K562 (cell line): Measurements from ENCODE around the gene PLPP7. TPM values are rescaled to one million over a fixed set of nuclear protein-coding genes. Genes with fewer than 3 reads are reported as not detected.
A peak's percentile ranks its signal among the peaks of the same experiment; 100 is the strongest.

Experiments
- ATAC-seq: fragments of 200-7000 bp; cut with Tn5 transposase; 3 replicates; pipeline ENCODE4 v1.9.1; 2020; ENCODE audit warnings: moderate library complexity
- BruUV-seq: library from RNA; stranded (reverse); fragments of 400-500 nt; replicated peaks from 2 replicates; lab custom pipeline; 2021; lab: Mats Ljungman, UMichigan
- CTCF ChIA-PET: fragments of 300-600 bp; formaldehyde crosslinking; extraction: SDS; loops from one replicate; lab custom pipeline; 2021; ENCODE audit warnings: low intra/inter-chr PET ratio; lab: Yijun Ruan, JAX
- POLR2A ChIA-PET: fragments of 300-600, 350-650 bp; sonication (Branson Sonifier 250); formaldehyde crosslinking; extraction: SDS; loops from one replicate; lab custom pipeline; 2021; ENCODE audit warnings: antibody characterized with exemption, inconsistent platforms; lab: Yijun Ruan, JAX
- DNase-seq, 4 experiments: peaks; one replicate each; pipeline versions ENCODE4 v3.0.0 to v3.0.0-alpha.2; 2011 to 2018; ENCODE audit warnings: low spot score in 3 of 4, mixed read lengths in 3 of 4; ENCODE audit errors: extremely low read depth in 1 of 4
- FAIRE-seq: peaks from 2 replicates; lab custom pipeline; 2011; peaks lifted over from hg19 to GRCh38; lab: Jason Lieb, UNC
- H2AFZ ChIP-seq: 2 replicates; pipeline ENCODE4 v1.6.0; 2011; ENCODE audit warnings: low read depth, low read length, control low read depth, inconsistent platforms
- H3K27ac ChIP-seq: fragments of 200-600 bp; 3 replicates; pipeline ENCODE4 v1.8.0; 2011; ENCODE audit warnings: low read depth, mild to moderate bottlenecking, control low read depth, inconsistent platforms, low read length, moderate library complexity, mixed read lengths; ENCODE audit errors: extremely low read depth
- H3K27me3 ChIP-seq, 2 experiments: fragments of 300-600 bp in 1 of 2; 2 replicates in 1 of 2; 3 replicates in 1 of 2; pipeline versions ENCODE4 v1.6.0 to v1.8.0; 2011; ENCODE audit warnings: inconsistent platforms in 2 of 2, low read length in 2 of 2, mild to moderate bottlenecking in 1 of 2, mixed read lengths in 1 of 2, moderate library complexity in 1 of 2; ENCODE audit not compliant: control insufficient read depth in 2 of 2, insufficient read depth in 2 of 2
- H3K36me3 ChIP-seq: fragments of 300-600 bp; 3 replicates; pipeline ENCODE4 v1.8.0; 2011; ENCODE audit warnings: mild to moderate bottlenecking, low read length, inconsistent platforms; ENCODE audit not compliant: control insufficient read depth, insufficient read depth
- H3K4me1 ChIP-seq, 2 experiments: fragments of 200-600 bp in 1 of 2; replicated peaks in 1 of 2; 2 replicates in 1 of 2; 3 replicates in 1 of 2; pipeline versions ENCODE4 v1.5.1 to v1.8.0; 2011; ENCODE audit warnings: inconsistent platforms in 2 of 2, low read length in 2 of 2, mild to moderate bottlenecking in 1 of 2, mixed read lengths in 1 of 2, moderate library complexity in 1 of 2; ENCODE audit not compliant: control insufficient read depth in 2 of 2, insufficient read depth in 2 of 2
- H3K4me2 ChIP-seq: 2 replicates; pipeline ENCODE4 v1.6.1; 2011; ENCODE audit warnings: low read length, control low read depth, inconsistent platforms, mixed read lengths; ENCODE audit not compliant: insufficient read depth
- H3K4me3 ChIP-seq: fragments of 200-600 bp; sonication (generic), shearing (Covaris generic); 2 replicates; pipeline ENCODE4 v1.5.1; 2016; ENCODE audit warnings: control low read depth, inconsistent platforms
- H3K79me2 ChIP-seq: fragments of 200-600 bp; 3 replicates; pipeline ENCODE4 v1.8.0; 2011; ENCODE audit warnings: low read length, inconsistent platforms; ENCODE audit not compliant: control insufficient read depth, insufficient read depth
- H3K9ac ChIP-seq, 2 experiments: 2 replicates each; pipeline versions ENCODE4 v1.6.0 to v1.6.1; 2011; ENCODE audit warnings: low read depth in 2 of 2, low read length in 2 of 2, control low read depth in 1 of 2, inconsistent platforms in 1 of 2, mild to moderate bottlenecking in 1 of 2, mixed read lengths in 1 of 2; ENCODE audit not compliant: insufficient read depth in 1 of 2
- H3K9me1 ChIP-seq: one replicate; pipeline ENCODE4 v1.6.0; 2011; ENCODE audit warnings: inconsistent platforms, mild to moderate bottlenecking, low read length, moderate library complexity; ENCODE audit not compliant: control insufficient read depth, insufficient read depth
- H3K9me3 ChIP-seq: replicated peaks from 2 replicates; pipeline ENCODE4 v1.5.1; 2011; ENCODE audit warnings: low read depth, low read length, inconsistent platforms; ENCODE audit not compliant: control insufficient read depth, insufficient read depth
- H4K20me1 ChIP-seq: replicated peaks from 2 replicates; pipeline ENCODE4 v1.6.1; 2011; ENCODE audit warnings: low read length, inconsistent platforms, mixed read lengths; ENCODE audit not compliant: control insufficient read depth, insufficient read depth
- NFRKB ChIP-seq: fragments of 450-650 bp; IDR thresholded peaks from 2 replicates; pipeline ENCODE4 v1.6.1; 2016; ENCODE audit warnings: low read depth
- SMC3 ChIP-seq: conservative IDR thresholded peaks from 2 replicates; pipeline ENCODE4 v1.6.1; 2011; ENCODE audit warnings: low read depth, low read length, improper control_type of control experiment; ENCODE audit not compliant: insufficient read depth
- ZBTB8A ChIP-seq: fragments of 450-650 bp; IDR thresholded peaks from 2 replicates; pipeline ENCODE4 v1.6.1; 2018; ENCODE audit warnings: mild to moderate bottlenecking, moderate library complexity; ENCODE audit not compliant: partially characterized antibody
- ZNF3 ChIP-seq: fragments of 250-450 bp; sonication (Bioruptor Pico); IDR thresholded peaks from 2 replicates; pipeline ENCODE4 v1.5.0; 2021; ENCODE audit warnings: mild to moderate bottlenecking, moderate library complexity
- ZNF384 ChIP-seq: IDR thresholded peaks from 2 replicates; pipeline ENCODE4 v1.6.1; 2012; ENCODE audit warnings: low read depth, low read length, improper control_type of control experiment
- WGBS: fragments of 100-300 bp; shearing (Covaris generic); methylation state at CpG from one replicate; pipeline ENCODE4 v1.1.6; 2016; ENCODE audit warnings: low coverage, mixed read lengths; ENCODE audit not compliant: insufficient coverage; ENCODE audit errors: missing lambda C conversion rate; 5-methylcytosine and 5-hydroxymethylcytosine counted together
- in situ Hi-C: fragments of 300-500 bp; cut with MboI; formaldehyde crosslinking; loops from 4 replicates; pipeline ENCODE4 v1.15.0; 2018; ENCODE audit warnings: inconsistent platforms, mixed read lengths
- intact Hi-C: fragments of 100-400 bp; cut with micrococcal nuclease; formaldehyde crosslinking; loops from 2 replicates; pipeline ENCODE4 v1.14.2; 2022
- polyA plus RNA-seq, 8 experiments: library from polyadenylated mRNA; depleted of rRNA in 4 of 8; stranded (reverse) in 5 of 8; unstranded in 3 of 8; fragments of >200 nt; fragmentation: Nextera tagmentation in 2 of 8; fragmentation: Illumina TruSeq in 1 of 8; extraction: Ambion mirVana in 2 of 8; extraction: Trizol in 1 of 8; gene quantifications; 2 replicates each; pipeline versions ENCODE4 v1.2.1 to v1.2.3, GENCODE V29; 2011 to 2014; ENCODE audit warnings: inconsistent platforms in 1 of 8, missing spikeins in 1 of 8
- total RNA-seq, 7 experiments: library from RNA; depleted of rRNA in 6 of 7; stranded (reverse); fragments of >200 nt in 6 of 7; fragmentation: Illumina TruSeq in 2 of 7; extraction: Trizol in 2 of 7; gene quantifications; 2 replicates each; pipeline versions ENCODE4 v1.2.1 to v1.2.3, GENCODE V29; 2011 to 2021; ENCODE audit warnings: low replicate concordance in 1 of 7
- TF ChIP-seq, protein P1 (sequence below): fragments of 450-650 bp; conservative IDR thresholded peaks from 2 replicates; pipeline ENCODE4 v1.6.1; 2016; ENCODE audit warnings: missing genetic modification characterization, low read depth, mild to moderate bottlenecking, control low read depth, missing compliant biosample characterization

PLPP7 gene
- total and polyA plus RNA-seq, 9 of the 15 experiments (the other 6 are each of a cell fraction or from before 2014, with no cell fraction given) = 0.09 to 0.93 (median 0.18) TPM; not detected in 4

DNA sequence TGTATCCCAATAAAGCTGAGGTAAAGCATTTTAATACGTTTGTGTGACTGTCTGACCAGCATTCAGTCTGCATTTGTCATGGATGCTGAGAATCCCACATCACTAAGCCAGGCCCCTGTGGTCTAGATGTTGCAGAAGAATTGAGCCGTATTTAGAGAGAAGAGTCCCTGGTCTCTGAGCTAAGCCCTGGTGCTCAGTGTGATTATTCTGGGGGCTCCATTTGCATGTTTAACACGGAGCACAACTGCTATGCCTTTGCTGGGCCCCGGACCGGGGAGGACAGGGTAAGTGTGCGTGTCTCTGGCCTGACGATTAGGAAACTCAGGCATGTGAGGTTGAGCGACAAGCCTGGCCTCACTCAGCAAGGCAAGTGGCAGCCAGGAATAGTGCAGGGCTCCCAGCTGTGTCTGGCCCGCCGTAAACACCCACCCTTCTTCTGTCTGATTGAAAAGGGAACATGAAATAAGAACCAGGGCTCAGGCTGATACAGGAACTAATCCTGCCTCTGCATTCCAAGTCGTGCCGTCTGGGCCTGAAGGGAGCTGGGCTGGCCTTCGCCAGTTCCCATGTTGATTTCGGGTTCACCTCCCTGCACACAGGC lies 35.5 kb upstream of the PLPP7 start:
- H3K9me1 ChIP-seq = peaks cover 8% of the 10 kb centered on the region
- FAIRE-seq = no peak
- peak overlapping the region in 1 of 2 experiments; percentile 62; a peak in 2 of 4 replicates for H3K9ac ChIP-seq
- peak; percentile 1; the same call in 1 of the 3 replicates for ATAC-seq
- peaks cover 12 to 29% of the 10 kb centered on the region in 2 experiments for H3K4me1 ChIP-seq
- no peak for DNase-seq
- H3K9me3 ChIP-seq = no peaks in the 10 kb centered on the region
- in situ Hi-C loops = no loop called here
- H3K79me2 ChIP-seq = no peaks in the 10 kb centered on the region
- 0 out of 2 replicates have a peak, but pooled peaks cover 4% of the 10 kb centered on the region for H4K20me1 ChIP-seq
- intact Hi-C loops = no loop called here
- 62% methylated on average over 14 of the region's 14 CpGs for WGBS
- CTCF ChIA-PET = no interaction called here
- TF ChIP-seq ZBTB8A (no peak), SMC3 (0 out of 2 replicates have a peak, but pooled peaks have one; percentile 14)
- TF ChIP-seq, all 486 proteins: peak for 1
- no TSS peak for BruUV-seq
- Histone ChIP-seq H3K4me3 (no peak overlapping the region), H3K27ac (no peak overlapping the region), H3K4me2 (no peak overlapping the region), H3K36me3 (peaks cover 13% of the 10 kb centered on the region; the same call in 1 of the 3 replicates), H3K27me3 (peaks cover 0 to 7% of the 10 kb centered on the region in 2 experiments; a peak in 1 of 5 replicates), H2AFZ (peak overlapping the region; percentile 23; the same call in 1 of the 2 replicates)
- POLR2A ChIA-PET = interaction anchor here (6.0 to 17.3 kb wide), 2 partner anchors 16 to 17 kb away, joined by 50 to 338 read pairs; partner anchors contain the start of gene FAM78A

DNA sequence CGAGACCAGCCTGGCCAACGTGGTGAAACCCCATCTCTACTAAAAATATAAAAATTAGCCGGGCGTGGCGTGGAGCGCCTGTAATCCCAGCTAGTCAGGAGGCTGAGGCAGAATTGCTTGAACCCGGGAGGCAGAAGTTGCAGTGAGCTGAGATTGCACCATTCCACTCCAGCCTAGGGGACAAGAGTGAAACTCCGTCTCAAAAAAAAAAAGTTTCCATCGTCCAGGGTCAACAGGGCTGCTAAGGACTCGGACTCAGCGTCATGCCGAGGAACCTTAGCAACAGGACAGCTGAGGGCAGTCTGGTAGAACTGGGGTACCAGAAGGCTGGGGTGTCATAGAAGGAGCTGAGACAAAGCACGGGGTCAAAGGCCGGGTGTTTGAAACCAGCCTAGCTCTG lies 34.9 kb upstream of the PLPP7 start:
- H3K4me1 ChIP-seq = peaks cover 12 to 34% of the 10 kb centered on the region in 2 experiments
- H3K36me3 ChIP-seq = peaks cover 18% of the 10 kb centered on the region; the same call in 1 of the 3 replicates
- ChIA-PET POLR2A (interaction anchor here (6.0 to 17.3 kb wide), 2 partner anchors 15 to 18 kb away, joined by 50 to 338 read pairs; partner anchors contain the start of gene FAM78A), CTCF (no interaction called here)
- BruUV-seq = no TSS peak
- H3K9me1 ChIP-seq = peaks cover 8% of the 10 kb centered on the region
- H3K27me3 ChIP-seq = peaks cover 0 to 4% of the 10 kb centered on the region in 2 experiments; a peak in 1 of 5 replicates
- 0 out of 2 replicates have a peak, but pooled peaks cover 4% of the 10 kb centered on the region for H4K20me1 ChIP-seq
- intact Hi-C loops = no loop called here
- H2AFZ ChIP-seq = no peak overlapping the region
- no peak for FAIRE-seq
- in situ Hi-C loops = no loop called here
- no peak for DNase-seq
- H3K79me2 ChIP-seq = no peaks in the 10 kb centered on the region
- no peak overlapping the region for H3K27ac ChIP-seq
- WGBS = 74% methylated on average over 14 of the region's 14 CpGs
- H3K4me2 ChIP-seq = no peak overlapping the region
- no peaks in the 10 kb centered on the region for H3K9me3 ChIP-seq
- H3K4me3 ChIP-seq = no peak overlapping the region
- ATAC-seq = no peak
- peak overlapping the region in 1 of 2 experiments; percentile 1; a peak in 1 of 4 replicates for H3K9ac ChIP-seq
- 0 out of 2 replicates have a peak, but pooled peaks have one; percentile 41 for TF ChIP-seq ZNF384
- no peak for TF ChIP-seq ZNF3 (CRISPR knock-in tag)
- TF ChIP-seq, protein P1, sequence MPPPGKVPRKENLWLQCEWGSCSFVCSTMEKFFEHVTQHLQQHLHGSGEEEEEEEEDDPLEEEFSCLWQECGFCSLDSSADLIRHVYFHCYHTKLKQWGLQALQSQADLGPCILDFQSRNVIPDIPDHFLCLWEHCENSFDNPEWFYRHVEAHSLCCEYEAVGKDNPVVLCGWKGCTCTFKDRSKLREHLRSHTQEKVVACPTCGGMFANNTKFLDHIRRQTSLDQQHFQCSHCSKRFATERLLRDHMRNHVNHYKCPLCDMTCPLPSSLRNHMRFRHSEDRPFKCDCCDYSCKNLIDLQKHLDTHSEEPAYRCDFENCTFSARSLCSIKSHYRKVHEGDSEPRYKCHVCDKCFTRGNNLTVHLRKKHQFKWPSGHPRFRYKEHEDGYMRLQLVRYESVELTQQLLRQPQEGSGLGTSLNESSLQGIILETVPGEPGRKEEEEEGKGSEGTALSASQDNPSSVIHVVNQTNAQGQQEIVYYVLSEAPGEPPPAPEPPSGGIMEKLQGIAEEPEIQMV (tag) = no peak
- TF ChIP-seq NFRKB = no peak
